Dermis microvascular lymphatic vessel endothelial cell (primary cell): ENCODE data around the gene SLC25A33. TPM values are rescaled to one million over a fixed set of nuclear protein-coding genes. Genes with fewer than 3 reads are reported as not detected.
"Not testable (repeated sequence)": the region's sequence is repeated elsewhere in the genome, so short reads cannot be mapped to it uniquely, and the experiment has no call there.

Experiments
- DNase-seq, 2 donors: peaks; one replicate each; pipeline versions ENCODE4 v3.0.0 to v3.0.0-alpha.2; 2010; ENCODE audit warnings: low read depth in 2 of 2
- total RNA-seq: library from RNA; depleted of rRNA; stranded (reverse); fragments of >200 nt; gene quantifications from 2 replicates; pipeline ENCODE4 v1.2.1, GENCODE V29; 2014

The SLC25A33 gene
- total RNA-seq, 1 donor from 2014 or later = 4.0 TPM

GRCh38 chr1:9539829-9540550 lies 725 bp downstream of the SLC25A33 start:
- peak in 1 of 2 donors; percentile 54 for DNase-seq

DNA sequence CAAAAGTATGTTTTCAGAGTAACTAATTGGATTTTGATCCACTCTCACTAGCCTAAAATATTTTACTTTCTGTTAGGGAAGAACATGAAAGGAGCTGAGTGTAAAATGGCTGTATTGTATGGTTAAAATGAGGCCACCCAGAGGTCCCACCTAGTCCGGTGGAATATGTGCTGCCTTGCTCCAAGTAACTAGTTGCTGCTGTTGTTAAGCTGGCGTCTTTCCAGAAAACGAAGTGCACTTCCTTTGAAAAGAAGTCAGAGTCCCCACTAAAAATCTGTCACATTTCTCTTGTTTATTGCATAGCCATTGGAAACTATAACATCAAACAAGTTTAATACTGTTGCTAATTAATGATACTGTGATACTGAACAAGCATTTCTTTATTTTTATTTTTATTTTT lies 3.2 kb downstream of the SLC25A33 start:
- DNase-seq = peak; percentile 43 to 70

- no peak for DNase-seq
Measured at GRCh38 chr1:9544926-9545325, 5.7 kb downstream of the SLC25A33 start.

DNA sequence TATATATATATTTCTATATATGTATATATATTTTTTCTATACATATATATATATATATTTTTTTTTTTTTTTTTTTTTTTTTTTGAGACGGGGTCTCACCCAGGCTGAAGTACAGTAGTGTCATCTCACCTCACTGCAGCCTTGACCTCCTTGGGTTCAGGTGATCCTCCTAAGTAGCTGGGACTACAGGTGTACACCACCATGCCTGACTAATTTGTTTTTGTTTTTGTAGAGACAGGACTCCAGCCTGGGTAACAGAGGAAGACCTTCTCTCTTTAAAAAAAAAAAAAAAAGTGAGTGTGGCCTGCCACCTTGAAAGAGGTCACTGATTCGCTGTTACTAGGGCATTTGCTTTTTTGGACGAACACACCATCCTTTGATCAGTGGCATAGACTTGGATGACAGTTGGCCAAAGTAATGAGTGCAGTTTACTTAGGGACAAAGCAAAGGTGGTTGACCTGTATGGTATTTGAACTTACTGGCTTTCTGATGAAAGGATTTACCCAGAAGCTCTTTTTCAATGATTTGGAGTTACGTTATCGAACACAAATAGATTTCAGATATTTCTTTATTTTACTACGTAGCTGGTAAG lies 10.8 kb downstream of the SLC25A33 start:
- no peak for DNase-seq

DNA sequence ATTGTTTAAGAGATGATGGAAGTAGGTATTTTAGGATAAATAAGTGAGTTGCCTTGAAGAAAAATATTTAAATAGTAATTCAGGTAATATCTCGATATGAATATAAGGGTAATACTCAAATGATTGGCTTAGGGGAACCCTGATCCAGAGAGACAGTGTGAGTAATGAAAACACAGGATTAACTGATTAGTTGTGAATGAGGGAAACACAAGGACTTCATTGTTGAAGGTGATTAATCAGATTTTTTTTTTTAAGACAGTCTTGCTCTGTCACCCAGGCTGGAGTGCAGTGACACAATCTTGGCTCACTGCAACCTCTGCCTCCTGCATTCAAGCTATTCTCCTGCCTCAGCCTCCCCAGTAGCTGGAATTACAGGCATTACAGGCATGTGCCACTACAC lies 12.7 kb downstream of the SLC25A33 start:
- DNase-seq = no peak

DNA sequence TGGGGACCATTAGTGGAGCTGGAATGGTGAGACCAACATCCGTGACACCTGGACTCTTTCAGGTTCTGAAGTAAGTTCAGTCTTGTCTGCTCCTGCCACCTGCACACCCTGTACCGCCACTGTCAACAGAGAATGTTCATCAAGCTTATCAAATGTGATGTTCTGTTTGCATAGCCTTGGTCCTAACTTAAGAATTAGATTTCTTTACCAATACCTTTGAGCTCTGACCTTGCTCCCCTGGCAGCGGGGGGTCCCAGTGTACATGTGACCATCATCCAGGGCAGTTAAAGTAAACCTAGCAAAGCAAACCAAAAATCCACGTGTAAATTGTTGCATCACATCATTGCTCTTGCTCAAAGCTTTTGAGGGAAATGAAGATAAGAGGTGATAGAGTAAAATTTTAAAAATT lies 14.5 kb downstream of the SLC25A33 start:
- no peak for DNase-seq

DNA sequence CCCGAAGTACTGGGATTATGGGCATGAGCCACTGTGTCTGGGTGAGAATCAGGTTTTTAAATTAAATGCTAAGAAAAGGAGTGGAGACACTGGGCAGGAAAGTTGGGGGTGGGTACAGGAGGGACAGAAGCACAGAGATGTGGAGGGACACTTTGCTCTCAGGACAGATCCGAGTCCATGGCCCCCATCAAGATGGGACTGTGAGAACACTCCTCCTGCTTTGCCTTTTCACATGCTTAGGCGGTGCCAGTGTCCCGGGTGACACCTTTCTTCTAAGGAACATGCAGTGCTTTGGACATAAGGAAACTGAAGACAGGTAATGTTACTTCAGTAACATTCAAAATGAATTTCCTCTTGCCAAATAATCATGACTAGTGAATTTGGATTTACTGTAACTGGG lies 16.7 kb downstream of the SLC25A33 start:
- DNase-seq = no peak

DNA sequence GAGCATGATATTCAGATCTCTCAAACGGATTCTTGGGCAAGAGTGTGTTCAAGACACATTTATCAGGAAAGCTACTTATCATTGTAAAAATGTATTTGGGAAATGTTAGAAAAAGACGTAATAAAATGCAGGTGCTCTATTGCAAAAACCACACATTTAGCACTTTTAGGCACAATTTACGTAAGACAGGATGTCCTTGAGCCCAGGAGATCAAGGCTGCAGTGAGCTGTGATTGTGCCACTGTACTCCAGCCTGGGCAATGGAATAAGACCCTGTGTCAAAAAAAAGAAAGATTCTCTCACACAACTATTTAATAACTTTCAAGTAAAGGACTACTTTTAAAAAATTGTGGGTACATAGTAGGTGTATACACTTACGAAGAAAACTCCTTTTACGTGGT lies 18.4 kb downstream of the SLC25A33 start:
- DNase-seq = no peak

- no peak for DNase-seq
Measured at GRCh38 chr1:9558271-9558945, 19.1 kb downstream of the SLC25A33 start.

DNA sequence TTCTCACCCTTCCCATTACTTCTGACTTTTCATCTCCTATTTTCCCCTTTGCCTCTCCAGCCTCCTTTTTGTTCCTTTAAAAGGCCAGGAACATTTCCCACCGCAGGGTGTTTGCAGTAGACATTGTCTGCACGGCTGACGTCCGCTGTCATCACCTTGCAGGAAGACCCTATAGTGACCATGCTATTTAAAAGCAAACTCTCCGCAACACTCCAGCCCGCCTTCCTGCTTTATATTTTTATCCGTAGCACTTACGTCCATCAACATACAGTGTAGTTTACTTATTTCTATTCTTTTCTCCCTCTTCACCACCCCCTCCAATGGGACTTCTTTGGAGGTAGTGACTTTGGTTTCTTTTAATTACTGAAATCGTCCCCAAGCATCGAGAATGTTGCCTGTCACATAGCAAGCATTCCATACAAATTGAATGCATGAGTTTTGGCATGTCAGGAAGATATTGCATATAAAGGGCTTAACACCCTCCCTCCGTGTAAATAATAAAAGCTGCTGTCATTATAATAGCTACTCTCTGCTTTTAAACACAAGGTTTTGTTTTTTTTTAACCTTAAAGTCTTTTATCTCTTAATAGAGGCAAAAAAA lies 19.8 kb downstream of the SLC25A33 start:
- DNase-seq = no peak

DNA sequence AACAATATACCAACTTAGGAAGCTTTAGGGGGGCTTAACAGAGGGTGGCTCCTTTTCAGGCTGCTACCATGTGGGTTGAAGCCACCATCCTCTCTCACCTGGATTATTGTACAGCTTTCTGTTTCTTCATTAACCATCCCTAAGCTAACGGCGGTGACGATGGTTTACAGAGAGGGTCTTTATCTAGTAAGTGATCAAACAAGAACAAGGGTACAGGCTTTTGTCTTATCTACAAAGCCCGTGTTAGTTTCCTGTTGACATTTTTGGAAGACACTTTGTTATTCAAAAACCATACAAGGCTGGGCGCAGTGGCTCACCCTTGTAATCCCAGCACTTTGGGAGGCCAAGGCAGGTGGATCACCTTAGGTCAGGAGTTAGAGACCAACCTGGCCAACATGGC lies 20.4 kb downstream of the SLC25A33 start:
- no peak for DNase-seq

DNA sequence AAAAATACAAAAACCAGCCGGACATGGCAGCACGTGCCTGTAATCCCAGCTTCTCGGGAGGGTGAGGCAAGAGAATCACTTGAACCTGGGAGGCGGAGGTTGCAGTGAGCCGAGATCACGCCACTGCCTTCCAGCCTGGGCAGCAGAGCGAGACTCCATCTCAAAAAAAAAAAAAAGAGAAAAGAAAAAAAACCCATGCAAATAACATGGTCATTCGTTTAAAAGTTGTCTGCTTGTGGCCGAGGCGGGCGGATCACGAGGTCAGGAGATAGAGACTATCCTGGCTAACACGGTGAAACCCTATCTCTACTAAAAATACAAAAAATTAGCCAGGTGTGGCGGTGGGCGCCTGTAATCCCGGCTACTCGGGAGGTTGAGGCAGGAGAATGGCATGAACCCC lies 20.8 kb downstream of the SLC25A33 start:
- not testable (repeated sequence) for DNase-seq

DNA sequence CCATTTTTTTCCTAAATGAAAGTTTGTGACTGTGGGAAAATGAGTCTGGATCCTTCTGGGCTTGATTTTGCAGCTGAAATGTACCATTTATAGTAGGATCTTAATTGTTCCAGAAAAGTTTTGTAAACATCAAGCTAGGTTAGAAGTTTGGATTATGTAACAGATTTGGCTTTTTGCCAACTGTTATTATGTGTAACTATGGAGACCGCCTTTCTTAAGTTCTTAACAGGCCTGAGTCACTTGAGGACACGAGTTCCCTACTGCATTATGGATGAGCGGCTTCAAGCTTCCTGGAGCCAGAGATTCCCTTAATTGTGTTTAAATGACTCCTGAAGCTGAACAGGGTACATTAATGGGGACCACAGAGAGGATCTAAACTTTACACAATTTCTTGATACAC lies 22.2 kb downstream of the SLC25A33 start:
- DNase-seq = peak in 1 of 2 donors; percentile 84

GRCh38 chr1:9569267-9569666 lies 30.0 kb downstream of the SLC25A33 start:
- DNase-seq = no peak

- DNase-seq = not testable (repeated sequence)
Measured at GRCh38 chr1:9570886-9571529, 31.7 kb downstream of the SLC25A33 start.

GRCh38 chr1:9573723-9574122 lies 34.5 kb downstream of the SLC25A33 start:
- DNase-seq = peak in 1 of 2 donors; percentile 23

DNA sequence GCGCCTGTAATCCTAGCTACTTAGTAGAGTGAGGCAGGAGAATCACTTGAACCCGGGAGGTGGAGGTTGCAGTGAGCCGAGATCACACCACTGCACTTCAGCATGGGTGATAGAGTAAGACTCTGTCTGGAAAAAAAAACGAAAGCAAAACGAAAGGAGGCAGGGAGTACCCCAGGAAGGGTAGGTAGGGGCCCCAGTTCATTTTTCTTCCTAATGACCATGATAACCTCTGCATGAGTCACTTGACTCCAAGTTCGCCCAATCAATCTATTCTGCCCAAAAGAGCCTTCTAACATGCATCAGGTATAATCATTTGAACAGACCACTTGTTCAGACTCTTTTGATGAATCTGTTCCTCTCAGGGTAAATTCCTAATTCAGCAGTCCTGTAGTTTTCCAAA lies 36.2 kb downstream of the SLC25A33 start:
- DNase-seq = no peak

DNA sequence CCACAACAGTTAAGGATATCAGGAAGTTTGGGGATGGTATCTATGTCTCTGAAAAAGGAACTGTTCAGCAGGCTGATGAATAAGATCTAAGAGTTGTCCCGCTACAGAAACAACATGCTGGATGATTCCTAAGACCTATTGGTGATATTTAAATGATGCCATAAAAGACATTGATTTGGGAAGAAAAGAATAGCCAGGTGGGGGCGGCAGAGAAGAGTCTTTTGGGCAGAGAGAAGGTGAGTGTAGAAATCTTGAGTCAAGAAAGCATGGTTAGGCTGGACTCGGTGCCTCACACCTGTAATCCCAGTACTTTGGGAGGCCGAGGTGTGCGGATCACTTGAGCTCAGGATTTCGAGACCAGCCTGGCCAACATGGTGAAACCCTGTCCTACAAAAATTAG lies 37.6 kb downstream of the SLC25A33 start:
- DNase-seq = no peak

GRCh38 chr1:9577423-9577822 lies 38.2 kb downstream of the SLC25A33 start:
- no peak for DNase-seq

GRCh38 chr1:9580942-9581341 lies 41.7 kb downstream of the SLC25A33 start:
- no peak for DNase-seq

DNA sequence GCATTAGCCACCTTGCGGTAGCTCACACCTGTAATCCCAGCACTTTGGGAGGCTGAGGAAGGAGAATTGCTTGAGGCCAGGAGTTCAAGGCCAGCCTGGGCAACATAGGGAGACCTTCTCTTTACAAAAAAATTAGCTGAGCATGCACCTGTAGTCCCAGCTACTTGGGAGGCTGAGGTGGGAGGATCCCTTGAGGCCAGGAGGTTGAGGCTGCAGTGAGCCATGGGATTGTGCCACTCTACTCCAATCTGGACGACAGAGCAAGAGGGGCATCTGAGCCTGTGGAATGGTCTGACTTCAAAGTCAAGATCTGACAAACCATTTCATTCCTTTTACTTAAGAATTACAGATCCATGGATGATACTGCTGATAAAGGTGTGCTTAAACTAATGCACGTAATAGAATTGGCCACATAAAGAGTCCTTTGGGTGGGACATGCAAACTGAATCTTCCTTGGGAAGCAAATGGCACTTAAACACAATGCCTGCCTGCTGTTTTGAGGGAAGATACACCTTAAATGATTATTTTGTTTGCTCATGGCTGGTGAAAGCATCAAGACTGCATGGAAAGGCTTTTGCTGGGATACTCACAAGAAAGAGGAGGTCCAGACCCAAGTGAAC lies 47.0 kb downstream of the SLC25A33 start:
- no peak for DNase-seq
